Posterior vena cava (tissue), 2 donors: ENCODE measurements around the gene AURKB. TPM values are rescaled to one million over a fixed set of nuclear protein-coding genes. Genes with fewer than 3 reads are reported as not detected.
"Not testable (repeated sequence)": the region's sequence is repeated elsewhere in the genome, so short reads cannot be mapped to it uniquely, and the experiment has no call there.

ENCODE experiments used
- DNase-seq: peaks from one replicate; pipeline ENCODE4 v3.0.0-alpha.2; 2020; ENCODE audit warnings: low spot score
- intact Hi-C, 2 donors: fragments of 100-400 bp; cut with DNase I; formaldehyde crosslinking; loops; one replicate each; pipeline versions ENCODE4 v1.14.1 to v1.14.2; 2022 to 2023
- long read RNA-seq, 2 donors: library from polyadenylated mRNA; unstranded; transcript quantifications; one replicate each; pipeline ENCODE4 v2.0.0, GENCODE V29; 2020 to 2021
- total RNA-seq, 2 donors: library from RNA; stranded (reverse); fragmentation: NEBNext Ultra II Directional; extraction: Animal tissue kit (Norgen Biotek cat#: 25700); gene quantifications; one replicate each; pipeline ENCODE4 v1.2.1, GENCODE V29; 2021
- donor health status: DM: yes; HTN: yes; CAD: no.
- donor health status: DM: yes; HTN: yes; CAD: no.

The AURKB gene
- under 1 TPM in 1 of 2 donors, not detected in 1; 0.69 TPM for total RNA-seq
- long read RNA-seq, donor 1, result 0 reads
- long read RNA-seq, donor 2, result 0 reads

- intact Hi-C loops, result no loop called here
- DNase-seq, result peak; percentile 97
Observed at GRCh38 chr17:8209907-8210760, at the start of gene AURKB. AURKB (minus strand) TSS chr17:8210575; CDS start chr17:8210224, 351 bp downstream.

- DNase-seq, result no peak
- intact Hi-C loops, result no loop called here
Observed at GRCh38 chr17:8257801-8258200, 47.4 kb upstream of the AURKB start.

GRCh38 chr17:8256691-8257090 is 46.3 kb upstream of the AURKB start:
- DNase-seq, result no peak
- intact Hi-C loops, result loop anchor here in 1 of 2 donors (1.0 kb wide), 1 partner anchor 31 kb away; no protein-coding TSS in a partner anchor

- intact Hi-C loops, result loop anchor here in 1 of 2 donors (1.0 kb wide), 1 partner anchor 31 kb away; no protein-coding TSS in a partner anchor
Observed at GRCh38 chr17:8256291-8256690, 45.9 kb upstream of the AURKB start.

GRCh38 chr17:8255499-8255898 is 45.1 kb upstream of the AURKB start:
- no peak for DNase-seq
- intact Hi-C loops, result no loop called here

More at GRCh38 chr17:8256291-8256690, 45.9 kb upstream of the AURKB start:
- DNase-seq, result no peak

GRCh38 chr17:8254881-8255280 is 44.5 kb upstream of the AURKB start:
- intact Hi-C loops, result no loop called here
- no peak for DNase-seq

GRCh38 chr17:8253801-8254200 is 43.4 kb upstream of the AURKB start:
- intact Hi-C loops, result no loop called here
- DNase-seq, result no peak

GRCh38 chr17:8251411-8251810 is 41.0 kb upstream of the AURKB start:
- intact Hi-C loops, DNase-seq: not testable (repeated sequence)

- intact Hi-C loops, result no loop called here
- no peak for DNase-seq
Observed at GRCh38 chr17:8249621-8250500, 39.5 kb upstream of the AURKB start.

- DNase-seq, result peak; percentile 98
- intact Hi-C loops, result no loop called here
Observed at GRCh38 chr17:8248751-8249607, 38.6 kb upstream of the AURKB start, which contains the start of gene PFAS. PFAS (plus strand) TSS chr17:8249289; CDS start chr17:8253938, 4,649 bp downstream.

- no peak for DNase-seq
- intact Hi-C loops, result no loop called here
Observed at GRCh38 chr17:8244768-8245167, 34.4 kb upstream of the AURKB start.

GRCh38 chr17:8243827-8244226 is 33.5 kb upstream of the AURKB start:
- DNase-seq, result no peak
- intact Hi-C loops, result loop anchor here in 1 of 2 donors (2.0 kb wide), 1 partner anchor 15 kb away; no protein-coding TSS in a partner anchor

GRCh38 chr17:8237886-8238285 is 27.5 kb upstream of the AURKB start:
- no peak for DNase-seq
- intact Hi-C loops, result no loop called here

- DNase-seq, result no peak
- intact Hi-C loops, result no loop called here
Observed at GRCh38 chr17:8237175-8237574, 26.8 kb upstream of the AURKB start.

GRCh38 chr17:8235676-8236075 is 25.3 kb upstream of the AURKB start:
- no peak for DNase-seq
- intact Hi-C loops, result loop anchor here in 1 of 2 donors (2.0 kb wide), 1 partner anchor 19 kb away; no protein-coding TSS in a partner anchor

- intact Hi-C loops, result loop anchor here in 1 of 2 donors (2.0 kb wide), 1 partner anchor 18 kb away; no protein-coding TSS in a partner anchor
- DNase-seq, result no peak
Observed at GRCh38 chr17:8234361-8235270, 24.2 kb upstream of the AURKB start.

GRCh38 chr17:8231701-8232100 is 21.3 kb upstream of the AURKB start:
- DNase-seq, result no peak
- intact Hi-C loops, result no loop called here

- DNase-seq, result no peak
- intact Hi-C loops, result no loop called here
Observed at GRCh38 chr17:8227238-8227581, 16.8 kb upstream of the AURKB start.
